GM21786 (cell line): ENCODE measurements around the gene TMTC4.
"Not testable (repeated sequence)": the region's sequence is repeated elsewhere in the genome, so short reads cannot be mapped to it uniquely, and the experiment has no call there.

Source experiments
- ATAC-seq: cut with Tn5 transposase; IDR thresholded peaks from one replicate; pipeline ENCODE4 v1.9.1; 2021; ENCODE audit not compliant: unreplicated experiment

Gene TMTC4

GRCh38 chr13:100674572-100674871, at the start of gene TMTC4:
Gene TMTC4, minus strand, starts transcription at chr13:100674795. Its CDS starts 4,433 bp downstream, at chr13:100670362.
- ATAC-seq, result peak; percentile 30

- ATAC-seq, result no peak
These were observed 47.9 kb upstream of the TMTC4 start for GRCh38 chr13:100722517-100722916.

GRCh38 chr13:100721885-100722512, 47.4 kb upstream of the TMTC4 start:
- peak; percentile 86 for ATAC-seq

GRCh38 chr13:100715604-100716003, 41.0 kb upstream of the TMTC4 start:
- no peak for ATAC-seq

- ATAC-seq, result no peak
These were observed 39.9 kb upstream of the TMTC4 start for GRCh38 chr13:100714478-100714877.

- no peak for ATAC-seq
These were observed 35.6 kb upstream of the TMTC4 start for GRCh38 chr13:100710176-100710575.

GRCh38 chr13:100707818-100708740, 33.5 kb upstream of the TMTC4 start:
- no peak for ATAC-seq

- ATAC-seq, result not testable (repeated sequence)
These were observed 23.7 kb upstream of the TMTC4 start for GRCh38 chr13:100698331-100698730.

- no peak for ATAC-seq
These were observed 20.8 kb upstream of the TMTC4 start for GRCh38 chr13:100695509-100695773.

GRCh38 chr13:100694722-100695508, 20.3 kb upstream of the TMTC4 start:
- no peak for ATAC-seq

- no peak for ATAC-seq
These were observed 14.6 kb upstream of the TMTC4 start for GRCh38 chr13:100689191-100689590.

GRCh38 chr13:100680131-100680530, 5.5 kb upstream of the TMTC4 start:
- ATAC-seq, result no peak

- not testable (repeated sequence) for ATAC-seq
These were observed 2.5 kb upstream of the TMTC4 start for GRCh38 chr13:100677128-100677527.

GRCh38 chr13:100675661-100676129, 1.1 kb upstream of the TMTC4 start:
- ATAC-seq, result no peak

- peak; percentile 92 for ATAC-seq
These were observed 471 bp upstream of the TMTC4 start for GRCh38 chr13:100674872-100675660.

- ATAC-seq, result peak; percentile 21
These were observed 653 bp downstream of the TMTC4 start for GRCh38 chr13:100673713-100674571.

- ATAC-seq, result no peak
These were observed 1.3 kb downstream of the TMTC4 start for GRCh38 chr13:100673376-100673712.

GRCh38 chr13:100671389-100672182, 3.0 kb downstream of the TMTC4 start:
- no peak for ATAC-seq

GRCh38 chr13:100668408-100668807, 6.2 kb downstream of the TMTC4 start:
- no peak for ATAC-seq
